MG63 (cell line): ENCODE results near the gene HRAS. TPM values are rescaled to one million over a fixed set of nuclear protein-coding genes. Genes with fewer than 3 reads are reported as not detected.
"Not testable (repeated sequence)": the region's sequence is repeated elsewhere in the genome, so short reads cannot be mapped to it uniquely, and the experiment has no call there.

Experiments
- DNase-seq: peaks from one replicate; pipeline ENCODE4 v3.0.0-alpha.2; 2020
- H3K27me3 ChIP-seq: fragments of 250-450 bp; sonication (Bioruptor Pico); 2 replicates; pipeline ENCODE4 v1.5.1; 2020; ENCODE audit warnings: mild to moderate bottlenecking, moderate library complexity
- H3K36me3 ChIP-seq: fragments of 250-450 bp; sonication (Bioruptor Pico); 2 replicates; pipeline ENCODE4 v1.5.1; 2020; ENCODE audit warnings: mild to moderate bottlenecking, moderate library complexity
- H3K4me3 ChIP-seq: fragments of 250-450 bp; sonication (Bioruptor Pico); 2 replicates; pipeline ENCODE4 v1.5.1; 2020; ENCODE audit warnings: mild to moderate bottlenecking, moderate library complexity
- H3K9me3 ChIP-seq: fragments of 250-450 bp; sonication (Bioruptor Pico); 2 replicates; pipeline ENCODE4 v1.5.1; 2020; ENCODE audit warnings: mild to moderate bottlenecking, moderate library complexity
- total RNA-seq: library from RNA; depleted of rRNA; stranded (reverse); fragments of >200 nt; shearing (Covaris generic); gene quantifications from 2 replicates; pipeline ENCODE4 v1.2.3, GENCODE V29; 2014; ENCODE audit warnings: low replicate concordance; rRNA removed

HRAS gene
- 78.8 and 207 TPM in 2 replicates for total RNA-seq

- H3K9me3 ChIP-seq = no peaks in the 10 kb centered on the region
Observed at GRCh38 chr11:535519-536454, at the start of gene HRAS. Gene HRAS, minus strand, starts transcription at chr11:535576.

GRCh38 chr11:584287-584686 is 48.9 kb upstream of the HRAS start:
- no peak for DNase-seq
- Histone ChIP-seq H3K9me3 (no peaks in the 10 kb centered on the region), H3K27me3 (no peaks in the 10 kb centered on the region), H3K36me3 (peaks cover 86% of the 10 kb centered on the region), H3K4me3 (no peak overlapping the region)

More at GRCh38 chr11:535519-536454, at the start of gene HRAS:
- H3K27me3 ChIP-seq = no peaks in the 10 kb centered on the region
- H3K36me3 ChIP-seq = peaks cover 34% of the 10 kb centered on the region
- peak within 1 kb of the TSS; percentile 84 for H3K4me3 ChIP-seq
- DNase-seq = peak; percentile 93

DNA sequence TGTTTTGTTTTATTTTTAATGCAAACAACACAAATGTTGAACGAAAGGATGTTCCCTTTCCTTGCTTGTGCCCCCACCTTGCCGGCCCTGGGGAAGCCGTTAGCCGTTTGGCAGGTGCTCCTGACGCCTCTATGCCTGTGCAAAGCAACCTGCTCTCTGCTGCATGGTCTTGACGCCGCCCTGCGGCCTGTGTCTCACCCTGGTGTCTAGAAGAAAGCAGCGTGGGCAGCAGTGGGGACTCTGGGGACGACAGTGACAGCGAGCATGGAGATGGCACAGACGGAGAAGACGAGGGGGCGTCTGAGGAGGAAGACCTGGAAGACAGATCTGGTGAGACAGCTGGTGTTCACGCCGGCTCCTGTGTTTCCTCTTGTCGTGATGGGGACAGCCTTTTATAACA is 46.4 kb upstream of the HRAS start:
- Histone ChIP-seq H3K27me3 (no peaks in the 10 kb centered on the region), H3K9me3 (no peaks in the 10 kb centered on the region), H3K4me3 (no peak overlapping the region), H3K36me3 (peaks cover 83% of the 10 kb centered on the region)
- no peak for DNase-seq

GRCh38 chr11:581342-581741 is 46.0 kb upstream of the HRAS start:
- Histone ChIP-seq H3K27me3 (no peaks in the 10 kb centered on the region), H3K36me3 (peaks cover 79% of the 10 kb centered on the region), H3K9me3 (no peaks in the 10 kb centered on the region), H3K4me3 (no peak overlapping the region)
- no peak for DNase-seq

GRCh38 chr11:579830-580601 is 44.6 kb upstream of the HRAS start:
- DNase-seq = no peak
- Histone ChIP-seq H3K27me3 (no peaks in the 10 kb centered on the region), H3K9me3 (peaks cover 2% of the 10 kb centered on the region; the same call in 1 of the 2 replicates), H3K36me3 (peaks cover 72% of the 10 kb centered on the region), H3K4me3 (no peak overlapping the region)

GRCh38 chr11:578276-579035 is 43.1 kb upstream of the HRAS start:
- Histone ChIP-seq H3K36me3 (peaks cover 61% of the 10 kb centered on the region), H3K4me3 (peak overlapping the region; percentile 100), H3K27me3 (no peaks in the 10 kb centered on the region), H3K9me3 (peaks cover 2% of the 10 kb centered on the region; the same call in 1 of the 2 replicates)
- no peak for DNase-seq

- peaks cover 52% of the 10 kb centered on the region for H3K36me3 ChIP-seq
- no peaks in the 10 kb centered on the region for H3K27me3 ChIP-seq
- no peak for DNase-seq
- H3K9me3 ChIP-seq = peaks cover 2% of the 10 kb centered on the region; the same call in 1 of the 2 replicates
- H3K4me3 ChIP-seq = peak overlapping the region; percentile 100
Observed at GRCh38 chr11:577611-577894, 42.2 kb upstream of the HRAS start.

DNA sequence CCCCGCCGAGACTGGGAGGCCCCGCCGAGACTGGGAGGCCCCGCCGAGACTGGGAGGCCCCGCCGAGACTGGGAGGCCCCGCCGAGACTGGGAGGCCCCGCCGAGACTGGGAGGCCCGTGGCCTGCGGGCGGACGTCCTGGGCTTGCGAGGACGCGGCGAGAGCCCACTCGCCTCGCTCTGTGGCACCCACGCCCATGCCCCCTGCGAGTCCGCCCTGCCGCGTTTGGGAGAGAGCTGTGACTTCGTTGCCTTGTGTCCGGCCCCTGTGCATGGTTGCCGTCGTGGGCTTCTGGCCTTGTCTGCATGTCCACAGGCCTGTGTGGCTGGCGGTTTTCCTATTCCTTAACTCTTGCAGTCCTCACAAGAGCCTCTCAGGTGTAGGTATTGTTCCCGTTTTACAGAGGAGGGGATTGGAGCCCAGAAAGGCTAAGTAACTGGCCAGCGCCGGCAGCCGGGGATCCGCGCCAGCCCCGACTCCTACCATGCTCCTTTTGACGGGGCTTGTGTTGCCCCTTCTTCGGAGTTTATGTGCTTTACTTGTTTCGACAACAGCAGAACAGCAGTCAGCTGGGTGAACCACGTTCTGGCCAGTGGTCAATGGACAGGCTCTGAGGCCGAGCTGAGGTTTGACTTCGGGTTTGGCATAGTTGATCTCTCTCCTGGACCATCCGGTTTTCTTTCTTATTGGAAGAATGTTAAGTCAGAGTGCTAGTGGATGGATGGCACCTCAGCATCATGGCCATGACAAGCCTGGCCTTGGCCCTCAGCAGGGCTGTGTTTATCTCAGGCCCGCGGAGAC is 41.6 kb upstream of the HRAS start:
- Histone ChIP-seq H3K36me3 (peaks cover 46% of the 10 kb centered on the region), H3K27me3 (no peaks in the 10 kb centered on the region), H3K9me3 (peaks cover 2% of the 10 kb centered on the region; the same call in 1 of the 2 replicates), H3K4me3 (peak overlapping the region; percentile 100)
- no peak for DNase-seq

- H3K4me3 ChIP-seq = peak within 1 kb of the TSS; percentile 100
- no peaks in the 10 kb centered on the region for H3K27me3 ChIP-seq
- H3K36me3 ChIP-seq = peaks cover 38% of the 10 kb centered on the region
- peaks cover 2% of the 10 kb centered on the region; the same call in 1 of the 2 replicates for H3K9me3 ChIP-seq
- DNase-seq = peak; percentile 96
Observed at GRCh38 chr11:575996-576768, 40.8 kb upstream of the HRAS start, which contains the start of gene PHRF1. Gene PHRF1, plus strand, starts transcription at chr11:576470. Its CDS starts 5,043 bp downstream, at chr11:581513.

- DNase-seq = peak; percentile 56
- Histone ChIP-seq H3K36me3 (peaks cover 34% of the 10 kb centered on the region), H3K4me3 (peak overlapping the region; percentile 80), H3K9me3 (peaks cover 2% of the 10 kb centered on the region; the same call in 1 of the 2 replicates), H3K27me3 (no peaks in the 10 kb centered on the region)
Observed at GRCh38 chr11:575313-575995, 40.1 kb upstream of the HRAS start.

DNA sequence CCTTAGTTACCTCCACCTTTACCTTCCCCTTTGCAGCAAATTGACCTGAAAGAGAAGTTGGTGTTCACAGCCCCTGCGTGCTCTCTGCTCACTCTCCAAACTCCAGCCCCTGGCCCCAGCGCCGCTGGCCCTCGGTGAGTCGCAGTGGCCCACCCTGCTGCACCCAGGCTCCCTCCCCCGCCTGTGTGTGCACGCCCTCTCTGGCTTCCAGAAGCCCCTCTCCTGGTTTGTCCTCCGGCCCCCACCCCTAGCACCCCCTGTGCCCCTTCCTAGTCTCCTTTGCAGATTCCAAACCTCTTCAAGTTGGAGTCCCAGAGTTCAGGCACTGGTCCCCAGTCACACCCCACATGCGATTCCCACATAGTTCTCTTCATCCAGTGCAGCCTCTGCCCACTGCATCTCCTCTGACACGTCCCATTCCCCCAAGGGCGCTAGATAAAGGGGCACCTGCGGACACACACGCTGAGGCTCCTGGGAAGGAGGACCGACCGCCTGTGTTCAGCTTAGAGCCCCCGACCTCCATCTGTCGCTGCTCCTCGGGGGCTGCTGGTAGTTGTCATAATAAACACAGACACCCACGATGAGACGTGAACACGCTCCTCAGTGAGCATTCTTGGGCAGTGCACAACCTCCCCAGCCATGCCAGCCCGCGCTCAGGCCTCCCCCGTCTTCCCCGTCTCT is 39.4 kb upstream of the HRAS start:
- no peak for DNase-seq
- H3K9me3 ChIP-seq = peaks cover 2% of the 10 kb centered on the region; the same call in 1 of the 2 replicates
- H3K27me3 ChIP-seq = no peaks in the 10 kb centered on the region
- H3K36me3 ChIP-seq = peaks cover 27% of the 10 kb centered on the region
- H3K4me3 ChIP-seq = peak overlapping the region; percentile 80

DNA sequence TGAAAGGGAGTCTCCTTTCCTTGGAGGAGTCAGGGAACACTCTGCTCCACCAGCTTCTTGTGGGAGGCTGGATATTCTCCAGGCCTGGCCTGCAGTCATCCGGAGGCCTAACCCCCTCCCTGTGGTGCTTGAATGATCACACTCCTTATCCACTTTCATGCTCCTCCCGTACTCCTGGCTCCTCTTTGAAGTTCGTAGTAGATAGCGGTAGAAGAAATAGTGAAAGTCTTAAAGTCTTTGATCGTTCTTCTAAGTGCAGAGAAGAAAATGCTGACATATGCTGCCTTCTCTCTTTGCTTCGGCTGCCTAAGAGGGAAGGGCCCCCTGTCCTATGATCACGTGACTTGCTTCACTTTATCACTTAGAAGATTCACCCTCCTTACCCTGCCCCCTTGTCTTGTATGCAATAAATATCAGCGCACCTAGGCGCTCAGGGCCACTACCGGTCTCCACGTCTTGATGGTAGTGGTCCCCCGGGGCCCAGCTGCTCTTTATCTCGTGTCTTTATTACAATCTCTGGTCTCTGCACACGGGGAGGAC is 38.7 kb upstream of the HRAS start:
- not testable (repeated sequence) for DNase-seq, H3K27me3 ChIP-seq, H3K9me3 ChIP-seq, H3K4me3 ChIP-seq
- H3K36me3 ChIP-seq = peaks cover 21% of the 10 kb centered on the region

GRCh38 chr11:573146-573759 is 37.9 kb upstream of the HRAS start:
- Histone ChIP-seq H3K27me3 (no peaks in the 10 kb centered on the region), H3K36me3 (peaks cover 15% of the 10 kb centered on the region)
- no peak for DNase-seq

More at GRCh38 chr11:573146-573759, 37.9 kb upstream of the HRAS start:
- no peak overlapping the region for H3K4me3 ChIP-seq
- peaks cover 2% of the 10 kb centered on the region; the same call in 1 of the 2 replicates for H3K9me3 ChIP-seq
